CD4-positive, alpha-beta memory T cell (primary cell): ENCODE data around the gene TBC1D9. TPM values are rescaled to one million over a fixed set of nuclear protein-coding genes. Genes with fewer than 3 reads are reported as not detected.

Experiments used
- CTCF ChIA-PET: fragments of 350-600 bp; sonication (Branson Sonifier 250); formaldehyde crosslinking; loops from one replicate; lab custom pipeline; 2021; ENCODE audit warnings: inconsistent platforms; ENCODE audit not compliant: partially characterized antibody; lab: Charles Lee
- POLR2A ChIA-PET: fragments of 350-600 bp; sonication (Branson Sonifier 250); formaldehyde crosslinking; loops from one replicate; lab custom pipeline; 2021; ENCODE audit not compliant: partially characterized antibody; lab: Charles Lee
- DNase-seq, 5 donors: peaks; one replicate each; pipeline versions ENCODE4 v3.0.0 to v3.0.0-alpha.2; 2020 to 2022; ENCODE audit warnings: mixed read lengths in 1 of 5
- H3K27ac ChIP-seq: one replicate; pipeline ENCODE4 v1.7.0; 2013; ENCODE audit warnings: low read depth, low read length
- H3K27me3 ChIP-seq: 2 replicates; pipeline ENCODE4 v1.7.0; 2013; ENCODE audit warnings: mild to moderate bottlenecking, low read length, moderate library complexity; ENCODE audit not compliant: insufficient read depth
- H3K36me3 ChIP-seq: 2 replicates; pipeline ENCODE4 v1.7.0; 2013; ENCODE audit warnings: mild to moderate bottlenecking, low read length, moderate library complexity; ENCODE audit not compliant: insufficient read depth
- H3K4me1 ChIP-seq: 2 replicates; pipeline ENCODE4 v1.7.0; 2013; ENCODE audit warnings: mild to moderate bottlenecking, low read length, moderate library complexity; ENCODE audit not compliant: insufficient read depth
- H3K4me3 ChIP-seq, 2 donors: one replicate each; pipeline ENCODE4 v1.7.0; 2013; ENCODE audit warnings: low read length in 2 of 2, mild to moderate bottlenecking in 1 of 2
- H3K9me3 ChIP-seq, 2 donors: one replicate each; pipeline ENCODE4 v1.7.0; 2013; ENCODE audit warnings: low read length in 2 of 2, control low read depth in 1 of 2; ENCODE audit not compliant: control insufficient read depth in 1 of 2
- H3K27ac Mint-ChIP-seq, 7 donors: one replicate each; pipeline ENCODE4 v1.8.0; 2020 to 2021; ENCODE audit warnings: mixed read lengths in 7 of 7, mild to moderate bottlenecking in 6 of 7, inconsistent platforms in 3 of 7, moderate library complexity in 3 of 7
- H3K27me3 Mint-ChIP-seq, 2 donors: one replicate each; pipeline ENCODE4 v1.8.0; 2020 to 2021; ENCODE audit warnings: mixed read lengths in 2 of 2
- H3K36me3 Mint-ChIP-seq, 2 donors: one replicate each; pipeline ENCODE4 v1.8.0; 2020 to 2021; ENCODE audit warnings: mixed read lengths in 2 of 2, inconsistent platforms in 1 of 2, mild to moderate bottlenecking in 1 of 2
- H3K4me1 Mint-ChIP-seq, 4 donors: one replicate each; pipeline ENCODE4 v1.8.0; 2020 to 2021; ENCODE audit warnings: mixed read lengths in 4 of 4, mild to moderate bottlenecking in 1 of 4
- H3K4me3 Mint-ChIP-seq, 8 donors: one replicate each; pipeline ENCODE4 v1.8.0; 2020 to 2021; ENCODE audit warnings: mixed read lengths in 8 of 8, mild to moderate bottlenecking in 7 of 8, moderate library complexity in 6 of 8, inconsistent platforms in 3 of 8
- H3K9me3 Mint-ChIP-seq, 8 donors: one replicate each; pipeline ENCODE4 v1.8.0; 2020 to 2021; ENCODE audit warnings: mixed read lengths in 8 of 8, mild to moderate bottlenecking in 5 of 8, inconsistent platforms in 3 of 8, moderate library complexity in 1 of 8
- intact Hi-C: fragments of 100-400 bp; cut with micrococcal nuclease; formaldehyde crosslinking; loops from one replicate; pipeline ENCODE4 v1.15.1; 2023
- polyA plus RNA-seq, 2 donors: library from polyadenylated mRNA; unstranded; fragments of 300-500 nt; fragmentation: Illumina TruSeq; gene quantifications; one replicate each; pipeline ENCODE4 v1.2.3, GENCODE V29; 2021
- total RNA-seq, 2 experiments: library from RNA; stranded (reverse); gene quantifications; one replicate each; pipeline ENCODE4 v1.2.3, GENCODE V29; 2021

Gene TBC1D9
- total and polyA plus RNA-seq, 4 experiments from 2014 or later = 0.34 to 0.67 (median 0.38) TPM; not detected in 1

- no peak overlapping the region for H3K27ac ChIP-seq
- Mint-ChIP-seq H3K4me3 (no peak overlapping the region), H3K27ac (no peak overlapping the region), H3K27me3 (peaks cover 3% of the 10 kb centered on the region in 2 donors), H3K4me1 (peaks cover 0 to 7% (median 0%) of the 10 kb centered on the region in 4 donors), H3K9me3 (no peaks in the 10 kb centered on the region), H3K36me3 (no peaks in the 10 kb centered on the region)
- DNase-seq = no peak
- H3K4me1 ChIP-seq = no peaks in the 10 kb centered on the region
- no peaks in the 10 kb centered on the region for H3K27me3 ChIP-seq
- ChIA-PET POLR2A (no interaction called here), CTCF (no interaction called here)
- intact Hi-C loops = no loop called here
- no peaks in the 10 kb centered on the region for H3K36me3 ChIP-seq
- H3K4me3 ChIP-seq = no peak overlapping the region
- H3K9me3 ChIP-seq = no peaks in the 10 kb centered on the region
Observed at GRCh38 chr4:140675599-140676231, 80.5 kb downstream of the TBC1D9 start.

- no peaks in the 10 kb centered on the region for H3K9me3 ChIP-seq
- H3K4me1 ChIP-seq = no peaks in the 10 kb centered on the region
- H3K4me3 Mint-ChIP-seq = no peak overlapping the region
- peaks cover 0 to 4% of the 10 kb centered on the region in 2 donors for H3K27me3 Mint-ChIP-seq
- DNase-seq = no peak
- ChIA-PET POLR2A (no interaction called here), CTCF (no interaction called here)
- no peaks in the 10 kb centered on the region for H3K9me3 Mint-ChIP-seq
- H3K4me1 Mint-ChIP-seq = peaks cover 0 to 7% (median 0%) of the 10 kb centered on the region in 4 donors
- no peaks in the 10 kb centered on the region for H3K36me3 Mint-ChIP-seq
- no peak overlapping the region for H3K27ac Mint-ChIP-seq
- H3K36me3 ChIP-seq = no peaks in the 10 kb centered on the region
- no peak overlapping the region for H3K4me3 ChIP-seq
- no peaks in the 10 kb centered on the region for H3K27me3 ChIP-seq
- intact Hi-C loops = no loop called here
- no peak overlapping the region for H3K27ac ChIP-seq
Observed at GRCh38 chr4:140673729-140674128, 82.5 kb downstream of the TBC1D9 start.

- H3K27me3 ChIP-seq = no peaks in the 10 kb centered on the region
- H3K36me3 Mint-ChIP-seq = no peaks in the 10 kb centered on the region
- no peaks in the 10 kb centered on the region for H3K36me3 ChIP-seq
- intact Hi-C loops = no loop called here
- H3K27ac Mint-ChIP-seq = no peak overlapping the region
- H3K9me3 ChIP-seq = no peaks in the 10 kb centered on the region
- no peaks in the 10 kb centered on the region for H3K4me1 ChIP-seq
- no peak for DNase-seq
- H3K27ac ChIP-seq = no peak overlapping the region
- ChIA-PET POLR2A (no interaction called here), CTCF (no interaction called here)
- peaks cover 0 to 7% (median under 1%) of the 10 kb centered on the region in 4 donors for H3K4me1 Mint-ChIP-seq
- no peak overlapping the region for H3K4me3 Mint-ChIP-seq
- peaks cover 1 to 4% of the 10 kb centered on the region in 2 donors for H3K27me3 Mint-ChIP-seq
- no peaks in the 10 kb centered on the region for H3K9me3 Mint-ChIP-seq
- H3K4me3 ChIP-seq = no peak overlapping the region
Observed at GRCh38 chr4:140672416-140672815, 83.8 kb downstream of the TBC1D9 start.

GRCh38 chr4:140668111-140668510 lies 88.1 kb downstream of the TBC1D9 start:
- intact Hi-C loops = no loop called here
- peaks cover 2 to 3% of the 10 kb centered on the region in 2 donors for H3K27me3 Mint-ChIP-seq

GRCh38 chr4:140666889-140667614 lies 89.1 kb downstream of the TBC1D9 start:
- no peak for DNase-seq
- no peak overlapping the region for H3K4me3 ChIP-seq
- Mint-ChIP-seq H3K4me1 (peaks cover 0 to 4% (median 0%) of the 10 kb centered on the region in 4 donors), H3K9me3 (no peaks in the 10 kb centered on the region), H3K27ac (no peak overlapping the region), H3K36me3 (no peaks in the 10 kb centered on the region), H3K4me3 (no peak overlapping the region), H3K27me3 (peaks cover 3 to 5% of the 10 kb centered on the region in 2 donors)
- H3K9me3 ChIP-seq = no peaks in the 10 kb centered on the region
- no peaks in the 10 kb centered on the region for H3K4me1 ChIP-seq
- POLR2A ChIA-PET = no interaction called here
- CTCF ChIA-PET = interaction anchor here (1.4 kb wide), 1 partner anchor 13 kb away, joined by 3 read pairs; no protein-coding TSS in a partner anchor
- no peaks in the 10 kb centered on the region for H3K36me3 ChIP-seq
- H3K27me3 ChIP-seq = no peaks in the 10 kb centered on the region
- no peak overlapping the region for H3K27ac ChIP-seq
- intact Hi-C loops = no loop called here

More at GRCh38 chr4:140668111-140668510, 88.1 kb downstream of the TBC1D9 start:
- no peaks in the 10 kb centered on the region for H3K27me3 ChIP-seq
- H3K4me1 ChIP-seq = no peaks in the 10 kb centered on the region
- no peaks in the 10 kb centered on the region for H3K36me3 ChIP-seq
- Mint-ChIP-seq H3K36me3 (no peaks in the 10 kb centered on the region), H3K9me3 (no peaks in the 10 kb centered on the region), H3K4me1 (peaks cover 0 to 4% (median 0%) of the 10 kb centered on the region in 4 donors), H3K27ac (no peak overlapping the region), H3K4me3 (no peak overlapping the region)
- no peaks in the 10 kb centered on the region for H3K9me3 ChIP-seq
- POLR2A ChIA-PET = no interaction called here
- DNase-seq = no peak
- no peak overlapping the region for H3K4me3 ChIP-seq
- H3K27ac ChIP-seq = no peak overlapping the region
- CTCF ChIA-PET = interaction anchor here (1.4 kb wide), 1 partner anchor 14 kb away, joined by 3 read pairs; no protein-coding TSS in a partner anchor

GRCh38 chr4:140662082-140662869 lies 93.9 kb downstream of the TBC1D9 start:
- no peak overlapping the region for H3K4me3 ChIP-seq
- Mint-ChIP-seq H3K4me3 (no peak overlapping the region), H3K4me1 (peaks cover 0 to 1% (median 0%) of the 10 kb centered on the region in 4 donors), H3K9me3 (no peaks in the 10 kb centered on the region), H3K27ac (no peak overlapping the region), H3K27me3 (peaks cover 2 to 9% of the 10 kb centered on the region in 2 donors), H3K36me3 (no peaks in the 10 kb centered on the region)
- no peak for DNase-seq
- H3K9me3 ChIP-seq = no peaks in the 10 kb centered on the region
- no peaks in the 10 kb centered on the region for H3K27me3 ChIP-seq
- no peak overlapping the region for H3K27ac ChIP-seq
- H3K36me3 ChIP-seq = no peaks in the 10 kb centered on the region
- intact Hi-C loops = no loop called here
- ChIA-PET CTCF (no interaction called here), POLR2A (no interaction called here)
- no peaks in the 10 kb centered on the region for H3K4me1 ChIP-seq

DNA sequence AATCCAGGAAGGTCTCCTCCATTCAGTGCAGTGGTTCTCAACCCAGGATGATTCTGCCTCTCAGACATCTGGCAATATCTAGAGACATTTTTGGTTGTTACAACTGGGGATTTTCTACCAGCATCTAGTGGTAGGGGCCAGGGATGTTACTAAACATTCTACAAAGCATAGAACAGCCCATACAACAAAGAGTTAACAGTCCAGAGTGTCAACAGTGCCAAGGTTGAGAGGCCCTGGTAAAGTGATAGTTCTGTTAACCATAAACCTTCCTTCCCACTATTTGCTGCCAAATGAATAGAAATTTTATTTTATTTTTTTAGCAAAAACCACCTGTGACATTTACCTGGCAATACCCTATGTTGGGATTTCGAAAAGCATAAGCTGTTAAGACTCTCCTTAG lies 94.6 kb downstream of the TBC1D9 start:
- H3K4me1 ChIP-seq = no peaks in the 10 kb centered on the region
- POLR2A ChIA-PET = no interaction called here
- no peaks in the 10 kb centered on the region for H3K36me3 ChIP-seq
- Mint-ChIP-seq H3K9me3 (no peaks in the 10 kb centered on the region), H3K27ac (no peak overlapping the region), H3K4me1 (no peaks in the 10 kb centered on the region), H3K4me3 (no peak overlapping the region), H3K27me3 (peaks cover 7 to 9% of the 10 kb centered on the region in 2 donors), H3K36me3 (no peaks in the 10 kb centered on the region)
- DNase-seq = no peak
- H3K9me3 ChIP-seq = no peaks in the 10 kb centered on the region
- intact Hi-C loops = no loop called here
- no peak overlapping the region for H3K27ac ChIP-seq
- H3K4me3 ChIP-seq = no peak overlapping the region
- H3K27me3 ChIP-seq = no peaks in the 10 kb centered on the region
- CTCF ChIA-PET = no interaction called here
